B cell (primary cell): Measurements from ENCODE around the gene CSNK2A2. TPM values are rescaled to one million over a fixed set of nuclear protein-coding genes. Genes with fewer than 3 reads are reported as not detected.

Experiments
- ATAC-seq: fragments of 200-7000 bp; cut with Tn5 transposase; one replicate; pipeline ENCODE4 v1.10.0; 2021; ENCODE audit warnings: low read depth, mild to moderate bottlenecking, moderate number of reproducible peaks, moderate library complexity
- CTCF ChIA-PET: fragments of 350-600 bp; sonication (Branson Sonifier 250); formaldehyde crosslinking; loops from one replicate; lab custom pipeline; 2021; ENCODE audit warnings: antibody characterized with exemption, inconsistent platforms; lab: Charles Lee
- POLR2A ChIA-PET: fragments of 350-600 bp; sonication (Branson Sonifier 250); formaldehyde crosslinking; loops from one replicate; lab custom pipeline; 2021; ENCODE audit warnings: antibody characterized with exemption; lab: Charles Lee
- DNase-seq: peaks from one replicate; pipeline ENCODE4 v3.0.0; 2013
- H2AFZ ChIP-seq: 2 replicates; pipeline ENCODE4 v1.6.1; 2012; ENCODE audit warnings: mild to moderate bottlenecking, low read depth, low read length; ENCODE audit not compliant: insufficient read depth, poor library complexity, severe bottlenecking
- H3K27ac ChIP-seq, 2 donors: 1 replicate in 1 of 2; 2 replicates in 1 of 2; pipeline ENCODE4 v1.5.1; 2012 to 2013; ENCODE audit warnings: low read length in 2 of 2, mild to moderate bottlenecking in 2 of 2, moderate library complexity in 1 of 2
- H3K27me3 ChIP-seq, 4 experiments: fragments of 200-600 bp in 1 of 4; sonication (generic) in 1 of 4; replicated peaks in 1 of 4; 1 replicate in 2 of 4; 2 replicates in 2 of 4; pipeline versions ENCODE4 v1.6.1 to v1.7.0; 2013 to 2016; ENCODE audit warnings: low read length in 3 of 4, mild to moderate bottlenecking in 2 of 4, mixed read lengths in 1 of 4, moderate library complexity in 1 of 4; ENCODE audit not compliant: insufficient read depth in 4 of 4, control insufficient read depth in 3 of 4; ENCODE audit errors: control extremely low read depth in 1 of 4
- H3K36me3 ChIP-seq, 2 experiments: replicated peaks in 1 of 2; 1 replicate in 1 of 2; 2 replicates in 1 of 2; pipeline versions ENCODE4 v1.6.1 to v1.7.1; 2013; ENCODE audit warnings: low read length in 1 of 2; ENCODE audit not compliant: insufficient read depth in 2 of 2, control insufficient read depth in 1 of 2; ENCODE audit errors: control extremely low read depth in 1 of 2, extremely low read depth in 1 of 2
- H3K4me1 ChIP-seq, 2 donors: fragments of 200-600 bp in 1 of 2; sonication (generic) in 1 of 2; 1 replicate in 1 of 2; 2 replicates in 1 of 2; pipeline versions ENCODE4 v1.5.1 to v1.6.1; 2013 to 2017; ENCODE audit warnings: low read length in 2 of 2; ENCODE audit not compliant: control insufficient read depth in 2 of 2, insufficient read depth in 2 of 2
- H3K4me2 ChIP-seq: replicated peaks from 2 replicates; pipeline ENCODE3; 2012; ENCODE audit warnings: mild to moderate bottlenecking, low read depth, low read length; ENCODE audit not compliant: poor library complexity, severe bottlenecking
- H3K4me3 ChIP-seq, 5 experiments: fragments of 200-600 bp in 1 of 5; sonication (generic) in 1 of 5; 1 replicate in 3 of 5; 2 replicates in 2 of 5; pipeline versions ENCODE4 v1.5.1 to v1.7.0; 2011 to 2016; ENCODE audit warnings: low read length in 4 of 5, mild to moderate bottlenecking in 4 of 5, low read depth in 2 of 5, control low read depth in 1 of 5, moderate library complexity in 1 of 5; ENCODE audit not compliant: insufficient read depth in 1 of 5; ENCODE audit errors: control extremely low read depth in 1 of 5, extremely low read depth in 1 of 5
- H3K79me2 ChIP-seq: fragments of 200-600 bp; sonication (generic); one replicate; pipeline ENCODE4 v1.6.0; 2016; ENCODE audit warnings: low read length; ENCODE audit not compliant: control insufficient read depth, insufficient read depth
- H3K9ac ChIP-seq: fragments of 200-600 bp; sonication (generic); 2 replicates; pipeline ENCODE4 v1.6.1; 2017; ENCODE audit warnings: mild to moderate bottlenecking, low read length, moderate library complexity
- H3K9me3 ChIP-seq, 3 donors: one replicate each; pipeline versions ENCODE4 v1.6.1 to v1.7.1; 2013; ENCODE audit warnings: low read length in 2 of 3; ENCODE audit not compliant: control insufficient read depth in 2 of 3, insufficient read depth in 1 of 3; ENCODE audit errors: control extremely low read depth in 1 of 3
- H4K20me1 ChIP-seq: 2 replicates; pipeline ENCODE4 v1.6.0; 2012; ENCODE audit warnings: mild to moderate bottlenecking, low read length; ENCODE audit not compliant: insufficient read depth, control insufficient read depth, poor library complexity, severe bottlenecking
- H3K27ac Mint-ChIP-seq: one replicate; pipeline ENCODE4 v1.8.0; 2021; ENCODE audit warnings: mixed read lengths
- H3K27me3 Mint-ChIP-seq: one replicate; pipeline ENCODE4 v1.8.0; 2021; ENCODE audit warnings: mixed read lengths
- H3K4me1 Mint-ChIP-seq: one replicate; pipeline ENCODE4 v1.8.0; 2021; ENCODE audit warnings: mixed read lengths
- H3K4me3 Mint-ChIP-seq: one replicate; pipeline ENCODE4 v1.8.0; 2021; ENCODE audit warnings: mixed read lengths
- H3K9me3 Mint-ChIP-seq: one replicate; pipeline ENCODE4 v1.8.0; 2022; ENCODE audit warnings: mixed read lengths; ENCODE audit not compliant: insufficient read depth
- CTCF ChIP-seq: fragments of 200-600 bp; IDR thresholded peaks from one replicate; pipeline ENCODE4 v1.8.0; 2022; ENCODE audit warnings: antibody characterized with exemption, mild to moderate bottlenecking
- EZH2 ChIP-seq: IDR thresholded peaks from 2 replicates; pipeline ENCODE4 v1.6.1; 2012; ENCODE audit warnings: borderline replicate concordance, low read depth, mild to moderate bottlenecking, moderate library complexity, low read length; ENCODE audit not compliant: insufficient read depth, poor library complexity, severe bottlenecking
- WGBS: methylation state at CpG from one replicate; pipeline ENCODE4 v1.1.5; 2013; ENCODE audit warnings: missing lambda C conversion rate; ENCODE audit not compliant: insufficient coverage; 5-methylcytosine and 5-hydroxymethylcytosine counted together
- intact Hi-C: fragments of 100-400 bp; cut with micrococcal nuclease; formaldehyde crosslinking; loops from one replicate; pipeline ENCODE4 v1.10.0; 2022
- polyA plus RNA-seq: library from polyadenylated mRNA; depleted of rRNA; stranded (reverse); fragments of >200 nt; gene quantifications from 2 replicates; pipeline ENCODE4 v1.2.3, GENCODE V29; 2012
- total RNA-seq, 2 donors: library from RNA; stranded (reverse); fragments of 120-200 nt in 1 of 2; gene quantifications; 1 replicate in 1 of 2; 2 replicates in 1 of 2; pipeline versions ENCODE4 v1.2.3 to v1.2.4, GENCODE V29; 2013 to 2022

The CSNK2A2 gene
- total and polyA plus RNA-seq, 2 donors (not counting 1 experiment from before 2014, with no cell fraction given): 21.3 to 69.4 TPM

DNA sequence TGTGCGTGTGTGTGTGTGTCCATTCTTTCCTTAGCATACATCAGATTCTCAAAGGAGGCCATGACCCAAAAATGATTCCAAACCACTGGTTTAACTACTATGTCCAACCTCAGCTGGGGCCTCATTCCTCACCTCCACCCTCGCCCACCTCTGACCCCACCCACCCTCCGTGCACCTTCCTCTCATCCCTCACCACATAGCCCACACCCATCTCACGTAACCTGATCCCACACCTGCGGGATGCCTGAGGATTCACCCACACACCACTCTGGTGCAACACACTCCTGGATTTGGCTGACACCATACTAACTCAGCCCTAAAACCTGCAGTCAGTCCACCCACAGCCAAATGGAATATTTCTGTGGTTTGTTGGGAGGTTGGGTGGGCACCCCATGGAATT, 3.3 kb upstream of the CSNK2A2 start:
- POLR2A ChIA-PET: interaction anchor here (0.7 kb wide), 1 partner anchor 71 kb away, joined by 3 read pairs; no protein-coding TSS in a partner anchor
- CTCF ChIA-PET: no interaction called here
- 78% methylated on average over 4 of the region's 5 CpGs for WGBS

More for the DNA sequence above, 3.3 kb upstream of the CSNK2A2 start:
- H3K27ac Mint-ChIP-seq: no peak overlapping the region
- no peak for TF ChIP-seq CTCF
- TF ChIP-seq EZH2: no peak
- H3K79me2 ChIP-seq: peaks cover 13% of the 10 kb centered on the region
- peaks cover 18% of the 10 kb centered on the region for H3K4me1 Mint-ChIP-seq
- no peaks in the 10 kb centered on the region for H3K9me3 Mint-ChIP-seq
- ATAC-seq (no peak), DNase-seq (no peak)
- no peak overlapping the region for H2AFZ ChIP-seq
- peaks cover 16% of the 10 kb centered on the region for H3K27me3 Mint-ChIP-seq
- H3K4me3 Mint-ChIP-seq: no peak overlapping the region
- no peak overlapping the region for H3K4me3 ChIP-seq
- no peak overlapping the region for H3K4me2 ChIP-seq
- H3K9me3 ChIP-seq: no peaks in the 10 kb centered on the region
- peaks cover 15 to 17% of the 10 kb centered on the region in 2 donors for H3K4me1 ChIP-seq
- no peak overlapping the region for H3K9ac ChIP-seq
- H3K27ac ChIP-seq: no peak overlapping the region
- H3K36me3 ChIP-seq: peaks cover 0 to under 1% of the 10 kb centered on the region in 2 experiments
- intact Hi-C loops: no loop called here
- H3K27me3 ChIP-seq: peaks cover 0 to 11% (median 2%) of the 10 kb centered on the region in 4 experiments
- peaks cover 13% of the 10 kb centered on the region for H4K20me1 ChIP-seq
